Right cardiac atrium (tissue), 5 donors: ENCODE data around the gene GRIK2. TPM values are rescaled to one million over a fixed set of nuclear protein-coding genes. Genes with fewer than 3 reads are reported as not detected.
"Not testable (repeated sequence)": the region's sequence is repeated elsewhere in the genome, so short reads cannot be mapped to it uniquely, and the experiment has no call there.

ENCODE experiments used
- ATAC-seq, 2 donors: fragments of 200-7000 bp; cut with Tn5 transposase; one replicate each; pipeline versions ENCODE4 v1.8.0 to v1.9.1; 2020; ENCODE audit warnings: moderate library complexity in 2 of 2, mild to moderate bottlenecking in 1 of 2
- DNase-seq, 3 donors: peaks; one replicate each; pipeline ENCODE4 v3.0.0-alpha.2; 2020
- H3K27ac ChIP-seq: one replicate; pipeline ENCODE4 v1.5.1; 2013; ENCODE audit warnings: mild to moderate bottlenecking, low read length, control low read depth, moderate library complexity
- H3K27me3 ChIP-seq: one replicate; pipeline ENCODE4 v1.6.1; 2013; ENCODE audit not compliant: control insufficient read depth, insufficient read depth
- H3K4me1 ChIP-seq: one replicate; pipeline ENCODE4 v1.6.1; 2013; ENCODE audit warnings: low read length; ENCODE audit not compliant: control insufficient read depth, insufficient read depth
- H3K4me3 ChIP-seq: one replicate; pipeline ENCODE4 v1.5.1; 2013; ENCODE audit warnings: low read length, control low read depth
- H3K9me3 ChIP-seq: one replicate; pipeline ENCODE4 v1.6.1; 2013; ENCODE audit warnings: low read length; ENCODE audit not compliant: control insufficient read depth
- WGBS: extraction: QIAGEN DNeasy Blood & Tissue Kit; methylation state at CpG from one replicate; pipeline ENCODE4 v1.1.7; 2013; 5-methylcytosine and 5-hydroxymethylcytosine counted together
- intact Hi-C, 4 donors: fragments of 100-400 bp; cut with DNase I; formaldehyde crosslinking; loops; one replicate each; pipeline versions ENCODE4 v1.11.0 to v1.14.0; 2022 to 2023
- long read RNA-seq, 4 donors: library from polyadenylated mRNA; unstranded; transcript quantifications; one replicate each; pipeline ENCODE4 v2.0.0, GENCODE V29; 2020 to 2021
- polyA plus RNA-seq: library from polyadenylated mRNA; stranded (reverse); fragments of 200-250 nt; gene quantifications from one replicate; pipeline ENCODE4 v1.2.3, GENCODE V29; 2013
- total RNA-seq, 4 donors: library from RNA; stranded (reverse); fragmentation: NEBNext Ultra II Directional; extraction: Animal tissue kit (Norgen Biotek cat#: 25700); gene quantifications; one replicate each; pipeline ENCODE4 v1.2.1, GENCODE V29; 2021
- donor health status: healthy with polysubstance abuse.
- donor health status: DM: no; HTN: yes; CAD: no.
- donor health status: DM: no; HTN: no; CAD: no.
- donor health status: DM: no; HTN: yes; CAD: no; lungs with severe emphysema.
- donor health status: DM: yes; HTN: yes; CAD: no.

The GRIK2 gene
- total RNA-seq (10 to 100 TPM; 10.4 to 26.7 (median 16.2) TPM), polyA plus RNA-seq (7.6 TPM)
- long read RNA-seq, donor 1, partial matches to known transcripts = 0 of 4 reads
- long read RNA-seq, donor 1, other reads (novel, unspliced or antisense) = 4 of 4 reads
- long read RNA-seq, donor 2, partial matches to known transcripts = 3 of 6 reads
- long read RNA-seq, donor 2, other reads (novel, unspliced or antisense) = 3 of 6 reads
- long read RNA-seq, donor 3, full-length matches to known transcripts = 3 of 8 reads
- long read RNA-seq, donor 3, partial matches to known transcripts = 3 of 8 reads
- long read RNA-seq, donor 3, other reads (novel, unspliced or antisense) = 2 of 8 reads
- long read RNA-seq, donor 4, full-length matches to known transcripts = 2 of 3 reads
- long read RNA-seq, donor 4, partial matches to known transcripts = 0 of 3 reads
- long read RNA-seq, donor 4, other reads (novel, unspliced or antisense) = 1 of 3 reads

- Histone ChIP-seq H3K4me1 (peaks cover 3% of the 10 kb centered on the region), H3K9me3 (no peaks in the 10 kb centered on the region), H3K27me3 (no peaks in the 10 kb centered on the region), H3K27ac (no peak within 1 kb of the TSS), H3K4me3 (peak within 1 kb of the TSS; percentile 62)
- intact Hi-C loops = loop anchor here in 1 of 4 donors (10.0 kb wide), 1 partner anchor 351 kb away; no protein-coding TSS in a partner anchor
- under 1% methylated on average over 45 of the region's 45 CpGs for whole genome bisulfite sequencing
- ATAC-seq = peak; percentile 78 to 86
- DNase-seq = peak; percentile 39 to 77 (median 72)
These were observed at the start of gene GRIK2 for GRCh38 chr6:101393251-101393828. Gene GRIK2, plus strand, starts transcription at chr6:101393708.

- Histone ChIP-seq H3K4me3 (no peak overlapping the region), H3K27ac (no peak overlapping the region), H3K4me1 (no peaks in the 10 kb centered on the region), H3K9me3 (no peaks in the 10 kb centered on the region), H3K27me3 (no peaks in the 10 kb centered on the region)
- ATAC-seq = no peak
- intact Hi-C loops = no loop called here
- DNase-seq = no peak
- 45% methylated on average over 5 of the region's 5 CpGs for WGBS
These were observed 48.6 kb upstream of the GRIK2 start for GRCh38 chr6:101344885-101345284.

- WGBS = 83% methylated on average over 3 of the region's 3 CpGs
These were observed 44.7 kb upstream of the GRIK2 start for GRCh38 chr6:101348816-101349215.

GRCh38 chr6:101350631-101351030 lies 42.9 kb upstream of the GRIK2 start:
- H3K4me3 ChIP-seq, H3K27ac ChIP-seq, DNase-seq, intact Hi-C loops, ATAC-seq, H3K27me3 ChIP-seq, H3K4me1 ChIP-seq, H3K9me3 ChIP-seq: not testable (repeated sequence)
- WGBS = 84% methylated on average over 6 of the region's 6 CpGs

More at GRCh38 chr6:101348816-101349215, 44.7 kb upstream of the GRIK2 start:
- Histone ChIP-seq H3K27ac (no peak overlapping the region), H3K9me3 (no peaks in the 10 kb centered on the region), H3K4me1 (no peaks in the 10 kb centered on the region), H3K4me3 (no peak overlapping the region), H3K27me3 (no peaks in the 10 kb centered on the region)
- no peak for DNase-seq
- no peak for ATAC-seq
- intact Hi-C loops = no loop called here

GRCh38 chr6:101351173-101351572 lies 42.3 kb upstream of the GRIK2 start:
- H3K4me1 ChIP-seq = no peaks in the 10 kb centered on the region
- H3K4me3 ChIP-seq = no peak overlapping the region
- H3K9me3 ChIP-seq = no peaks in the 10 kb centered on the region
- intact Hi-C loops = no loop called here
- DNase-seq = no peak
- no peak overlapping the region for H3K27ac ChIP-seq
- H3K27me3 ChIP-seq = no peaks in the 10 kb centered on the region
- ATAC-seq = no peak
- 83% methylated on average over 1 of the region's 1 CpG for WGBS

- Histone ChIP-seq H3K4me1 (no peaks in the 10 kb centered on the region), H3K27me3 (no peaks in the 10 kb centered on the region), H3K9me3 (no peaks in the 10 kb centered on the region), H3K4me3 (no peak overlapping the region), H3K27ac (no peak overlapping the region)
- no peak for ATAC-seq
- WGBS = 45% methylated on average over 4 of the region's 4 CpGs
- intact Hi-C loops = no loop called here
- no peak for DNase-seq
These were observed 41.2 kb upstream of the GRIK2 start for GRCh38 chr6:101352316-101352715.

GRCh38 chr6:101365181-101365580 lies 28.3 kb upstream of the GRIK2 start:
- Histone ChIP-seq H3K4me3 (no peak overlapping the region), H3K27me3 (no peaks in the 10 kb centered on the region), H3K9me3 (no peaks in the 10 kb centered on the region), H3K27ac (no peak overlapping the region), H3K4me1 (no peaks in the 10 kb centered on the region)
- WGBS = 76% methylated on average over 4 of the region's 4 CpGs
- ATAC-seq = no peak
- intact Hi-C loops = no loop called here
- DNase-seq = no peak

- Histone ChIP-seq H3K27me3 (no peaks in the 10 kb centered on the region), H3K27ac (no peak overlapping the region), H3K4me1 (no peaks in the 10 kb centered on the region), H3K4me3 (no peak overlapping the region), H3K9me3 (no peaks in the 10 kb centered on the region)
- ATAC-seq (no peak), DNase-seq (no peak)
- WGBS = 50% methylated on average over 2 of the region's 2 CpGs
- intact Hi-C loops = no loop called here
These were observed 13.6 kb upstream of the GRIK2 start for GRCh38 chr6:101379926-101380325.

- 72% methylated on average over 2 of the region's 2 CpGs for WGBS
- ATAC-seq = no peak
These were observed 12.4 kb upstream of the GRIK2 start for GRCh38 chr6:101380897-101381630.

GRCh38 chr6:101383747-101384146 lies 9.8 kb upstream of the GRIK2 start:
- H3K4me3 ChIP-seq, H3K27ac ChIP-seq, ATAC-seq, H3K4me1 ChIP-seq, DNase-seq, H3K9me3 ChIP-seq, H3K27me3 ChIP-seq, intact Hi-C loops: not testable (repeated sequence)
- WGBS = 90% methylated on average over 5 of the region's 5 CpGs

More at GRCh38 chr6:101380897-101381630, 12.4 kb upstream of the GRIK2 start:
- intact Hi-C loops = no loop called here
- H3K27me3 ChIP-seq = no peaks in the 10 kb centered on the region
- H3K9me3 ChIP-seq = no peaks in the 10 kb centered on the region
- no peak overlapping the region for H3K27ac ChIP-seq
- H3K4me3 ChIP-seq = no peak overlapping the region
- no peaks in the 10 kb centered on the region for H3K4me1 ChIP-seq
- no peak for DNase-seq

GRCh38 chr6:101386982-101387381 lies 6.5 kb upstream of the GRIK2 start:
- H3K27ac ChIP-seq = no peak overlapping the region
- H3K27me3 ChIP-seq = no peaks in the 10 kb centered on the region
- WGBS = 27% methylated on average over 1 of the region's 1 CpG
- H3K4me1 ChIP-seq = no peaks in the 10 kb centered on the region
- intact Hi-C loops = no loop called here
- H3K9me3 ChIP-seq = no peaks in the 10 kb centered on the region
- DNase-seq (no peak), ATAC-seq (no peak)
- H3K4me3 ChIP-seq = no peak overlapping the region
